CD14-positive monocyte (primary cell): ENCODE data around the gene ADCY2. TPM values are rescaled to one million over a fixed set of nuclear protein-coding genes. Genes with fewer than 3 reads are reported as not detected.

ENCODE experiments used
- DNase-seq, 3 donors: peaks; one replicate each; pipeline ENCODE4 v3.0.0-alpha.2; 2011 to 2022
- H2AFZ ChIP-seq: 2 replicates; pipeline ENCODE4 v1.6.0; 2012; ENCODE audit warnings: mild to moderate bottlenecking, low read depth, low read length, inconsistent platforms; ENCODE audit not compliant: insufficient read depth, poor library complexity, severe bottlenecking
- H3K27ac ChIP-seq, 2 donors: 1 replicate in 1 of 2; 2 replicates in 1 of 2; pipeline ENCODE4 v1.5.1; 2012 to 2013; ENCODE audit warnings: low read length in 2 of 2, control low read depth in 1 of 2, inconsistent platforms in 1 of 2, low read depth in 1 of 2, mild to moderate bottlenecking in 1 of 2
- H3K27me3 ChIP-seq, 2 donors: one replicate each; pipeline versions ENCODE4 v1.6.0 to v1.6.1; 2011 to 2013; ENCODE audit warnings: low read length in 2 of 2; ENCODE audit not compliant: control insufficient read depth in 2 of 2, insufficient read depth in 2 of 2
- H3K36me3 ChIP-seq, 2 donors: replicated peaks in 1 of 2; 1 replicate in 1 of 2; 2 replicates in 1 of 2; pipeline versions ENCODE4 v1.5.1 to v1.6.1; 2012 to 2013; ENCODE audit warnings: low read length in 2 of 2, control low read depth in 1 of 2, inconsistent platforms in 1 of 2, mild to moderate bottlenecking in 1 of 2; ENCODE audit not compliant: insufficient read depth in 2 of 2, control insufficient read depth in 1 of 2
- H3K4me1 ChIP-seq, 2 donors: 1 replicate in 1 of 2; 2 replicates in 1 of 2; pipeline versions ENCODE4 v1.5.1 to v1.6.1; 2012 to 2013; ENCODE audit warnings: low read length in 2 of 2, control low read depth in 1 of 2, inconsistent platforms in 1 of 2, mild to moderate bottlenecking in 1 of 2, moderate library complexity in 1 of 2; ENCODE audit not compliant: insufficient read depth in 2 of 2, control insufficient read depth in 1 of 2
- H3K4me2 ChIP-seq: replicated peaks from 2 replicates; pipeline ENCODE3; 2012; ENCODE audit warnings: low read length, moderate library complexity, mild to moderate bottlenecking; ENCODE audit not compliant: poor library complexity, severe bottlenecking; ENCODE audit errors: extremely low read depth
- H3K4me3 ChIP-seq, 3 experiments: fragments of 200-600 bp in 1 of 3; sonication (generic) in 1 of 3; replicated peaks in 1 of 3; 1 replicate in 2 of 3; 2 replicates in 1 of 3; pipeline ENCODE4 v1.5.1; 2011 to 2013; ENCODE audit warnings: low read length in 3 of 3, mild to moderate bottlenecking in 3 of 3, control low read depth in 2 of 3, low read depth in 2 of 3, inconsistent platforms in 1 of 3, moderate library complexity in 1 of 3
- H3K79me2 ChIP-seq: 2 replicates; pipeline ENCODE4 v1.6.0; 2012; ENCODE audit warnings: mild to moderate bottlenecking, control low read depth, inconsistent platforms, low read length, moderate library complexity; ENCODE audit not compliant: insufficient read depth
- H3K9ac ChIP-seq: 2 replicates; pipeline ENCODE4 v1.6.0; 2017; ENCODE audit warnings: low read length, mild to moderate bottlenecking; ENCODE audit not compliant: insufficient read depth, poor library complexity, severe bottlenecking
- H3K9me3 ChIP-seq, 2 donors: replicated peaks in 1 of 2; 1 replicate in 1 of 2; 2 replicates in 1 of 2; pipeline versions ENCODE4 v1.5.1 to v1.6.1; 2012 to 2013; ENCODE audit warnings: low read length in 2 of 2, control low read depth in 1 of 2; ENCODE audit not compliant: control insufficient read depth in 1 of 2, insufficient read depth in 1 of 2
- H4K20me1 ChIP-seq: 2 replicates; pipeline ENCODE4 v1.6.0; 2012; ENCODE audit warnings: mild to moderate bottlenecking, low read length, control low read depth, moderate library complexity; ENCODE audit not compliant: insufficient read depth
- H3K27ac Mint-ChIP-seq, 7 donors: one replicate each; pipeline ENCODE4 v1.8.0; 2020; ENCODE audit warnings: mild to moderate bottlenecking in 7 of 7, mixed read lengths in 7 of 7, moderate library complexity in 6 of 7, inconsistent platforms in 2 of 7
- H3K27me3 Mint-ChIP-seq, 3 donors: one replicate each; pipeline ENCODE4 v1.8.0; 2021 to 2022; ENCODE audit warnings: low read depth in 3 of 3, mild to moderate bottlenecking in 3 of 3, mixed read lengths in 3 of 3, moderate library complexity in 3 of 3, inconsistent platforms in 1 of 3
- H3K36me3 Mint-ChIP-seq, 2 donors: one replicate each; pipeline ENCODE4 v1.8.0; 2020; ENCODE audit warnings: mixed read lengths in 2 of 2, inconsistent platforms in 1 of 2, mild to moderate bottlenecking in 1 of 2
- H3K4me1 Mint-ChIP-seq: one replicate; pipeline ENCODE4 v1.8.0; 2020; ENCODE audit warnings: mild to moderate bottlenecking, mixed read lengths
- H3K4me3 Mint-ChIP-seq, 2 donors: one replicate each; pipeline ENCODE4 v1.8.0; 2020; ENCODE audit warnings: mild to moderate bottlenecking in 2 of 2, mixed read lengths in 2 of 2, moderate library complexity in 1 of 2
- H3K9me3 Mint-ChIP-seq, 7 donors: one replicate each; pipeline ENCODE4 v1.8.0; 2020 to 2022; ENCODE audit warnings: mixed read lengths in 7 of 7, mild to moderate bottlenecking in 6 of 7, moderate library complexity in 6 of 7, inconsistent platforms in 2 of 7
- WGBS: methylation state at CpG from one replicate; pipeline ENCODE4 v1.1.5; 2013; ENCODE audit warnings: missing lambda C conversion rate; ENCODE audit not compliant: insufficient coverage; 5-methylcytosine and 5-hydroxymethylcytosine counted together
- intact Hi-C, 2 donors: fragments of 100-400 bp; cut with micrococcal nuclease; formaldehyde crosslinking; loops; one replicate each; pipeline versions ENCODE4 v1.15.0 to v1.15.1; 2023
- polyA plus RNA-seq, 3 donors: library from polyadenylated mRNA; depleted of rRNA in 1 of 3; unstranded in 2 of 3; stranded (reverse) in 1 of 3; fragments of 300-500 nt in 2 of 3; fragments of >200 nt in 1 of 3; fragmentation: Illumina TruSeq in 2 of 3; gene quantifications; 1 replicate in 2 of 3; 2 replicates in 1 of 3; pipeline ENCODE4 v1.2.3, GENCODE V29; 2012 to 2021
- TF ChIP-seq, protein P1 (sequence below): fragments of 200-600 bp; IDR thresholded peaks from one replicate; pipeline ENCODE4 v1.8.0; 2022; ENCODE audit warnings: antibody characterized with exemption, mild to moderate bottlenecking

Gene ADCY2
- polyA plus RNA-seq, 3 donors = not detected

DNA sequence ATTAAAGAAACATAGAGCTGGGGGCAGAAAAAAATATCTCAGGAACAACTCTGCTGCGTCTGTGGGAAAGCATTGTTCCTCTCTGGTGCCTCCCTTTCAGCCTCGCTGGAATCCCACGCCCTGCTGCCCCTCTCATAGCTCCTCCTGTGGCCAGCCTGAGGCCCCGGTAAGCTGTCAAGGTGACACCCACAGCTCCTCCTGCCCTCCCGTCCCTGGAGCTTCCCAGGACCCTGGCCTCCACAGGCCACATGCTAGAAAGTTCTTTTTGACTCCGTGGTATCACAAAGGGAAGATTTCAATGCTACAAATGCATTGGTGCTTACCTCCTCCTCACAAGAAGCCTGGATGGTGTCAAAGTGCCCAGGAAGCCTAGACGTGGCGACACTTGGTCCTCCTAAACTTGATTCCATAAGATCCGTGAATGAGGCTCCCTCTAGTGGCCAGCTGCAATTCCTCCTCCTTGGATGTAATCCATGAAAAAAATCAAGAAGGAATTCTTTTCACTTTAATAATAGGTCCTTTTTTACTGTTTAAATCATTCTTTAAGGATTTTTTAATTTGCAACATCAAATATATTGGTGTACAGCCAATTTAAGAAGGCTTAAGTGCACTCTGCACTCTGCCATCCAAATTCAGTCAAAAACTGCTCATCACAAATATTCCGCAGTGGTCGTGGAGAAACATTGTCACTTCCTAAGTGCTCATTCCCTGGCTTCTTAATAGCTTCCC, 350.1 kb downstream of the ADCY2 start:
- TF ChIP-seq, protein P1, sequence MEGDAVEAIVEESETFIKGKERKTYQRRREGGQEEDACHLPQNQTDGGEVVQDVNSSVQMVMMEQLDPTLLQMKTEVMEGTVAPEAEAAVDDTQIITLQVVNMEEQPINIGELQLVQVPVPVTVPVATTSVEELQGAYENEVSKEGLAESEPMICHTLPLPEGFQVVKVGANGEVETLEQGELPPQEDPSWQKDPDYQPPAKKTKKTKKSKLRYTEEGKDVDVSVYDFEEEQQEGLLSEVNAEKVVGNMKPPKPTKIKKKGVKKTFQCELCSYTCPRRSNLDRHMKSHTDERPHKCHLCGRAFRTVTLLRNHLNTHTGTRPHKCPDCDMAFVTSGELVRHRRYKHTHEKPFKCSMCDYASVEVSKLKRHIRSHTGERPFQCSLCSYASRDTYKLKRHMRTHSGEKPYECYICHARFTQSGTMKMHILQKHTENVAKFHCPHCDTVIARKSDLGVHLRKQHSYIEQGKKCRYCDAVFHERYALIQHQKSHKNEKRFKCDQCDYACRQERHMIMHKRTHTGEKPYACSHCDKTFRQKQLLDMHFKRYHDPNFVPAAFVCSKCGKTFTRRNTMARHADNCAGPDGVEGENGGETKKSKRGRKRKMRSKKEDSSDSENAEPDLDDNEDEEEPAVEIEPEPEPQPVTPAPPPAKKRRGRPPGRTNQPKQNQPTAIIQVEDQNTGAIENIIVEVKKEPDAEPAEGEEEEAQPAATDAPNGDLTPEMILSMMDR = peak; percentile 95
- Mint-ChIP-seq H3K27me3 (peaks cover 1 to 5% (median 3%) of the 10 kb centered on the region in 3 donors), H3K4me1 (no peaks in the 10 kb centered on the region), H3K9me3 (no peaks in the 10 kb centered on the region), H3K36me3 (no peaks in the 10 kb centered on the region), H3K27ac (no peak overlapping the region), H3K4me3 (no peak overlapping the region)
- peak; percentile 43 to 59 (median 53) for DNase-seq
- H2AFZ ChIP-seq = peak overlapping the region; percentile 17
- H3K27me3 ChIP-seq = no peaks in the 10 kb centered on the region
- H4K20me1 ChIP-seq = no peaks in the 10 kb centered on the region
- no peak overlapping the region for H3K27ac ChIP-seq
- no peaks in the 10 kb centered on the region for H3K36me3 ChIP-seq
- no peaks in the 10 kb centered on the region for H3K4me1 ChIP-seq
- H3K4me2 ChIP-seq = no peak overlapping the region
- no peak overlapping the region for H3K9ac ChIP-seq
- H3K9me3 ChIP-seq = no peaks in the 10 kb centered on the region
- intact Hi-C loops = loop anchor here in 1 of 2 donors (10.0 kb wide), 1 partner anchor 981 kb away; no protein-coding TSS in a partner anchor
- WGBS = 28% methylated on average over 5 of the region's 11 CpGs
- no peak overlapping the region for H3K4me3 ChIP-seq
- H3K79me2 ChIP-seq = no peaks in the 10 kb centered on the region

DNA sequence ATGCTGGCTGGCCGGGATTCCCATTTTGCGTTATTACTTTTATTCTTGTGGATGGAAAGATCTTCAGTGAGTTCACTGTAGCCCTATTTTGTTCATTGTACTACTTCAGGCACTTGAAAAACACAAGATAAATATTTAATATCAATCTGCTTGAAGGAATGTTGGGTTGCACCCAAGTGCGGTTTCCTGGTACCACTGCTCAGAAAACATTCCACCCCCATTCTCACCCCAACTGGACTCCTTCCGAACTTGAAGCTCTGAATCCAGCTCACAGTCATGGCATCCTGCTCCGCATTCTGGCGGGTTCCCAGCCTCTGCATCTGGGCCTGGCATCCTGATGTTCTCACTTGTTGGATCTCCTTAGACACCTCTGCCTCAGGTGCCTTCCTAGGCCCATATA, 351.8 kb downstream of the ADCY2 start:
- Histone ChIP-seq H3K27me3 (peaks cover 0 to 3% of the 10 kb centered on the region in 2 donors), H3K27ac (no peak overlapping the region), H4K20me1 (no peaks in the 10 kb centered on the region), H2AFZ (no peak overlapping the region), H3K9me3 (no peaks in the 10 kb centered on the region), H3K36me3 (no peaks in the 10 kb centered on the region), H3K4me1 (no peaks in the 10 kb centered on the region), H3K9ac (no peak overlapping the region), H3K4me2 (no peak overlapping the region), H3K79me2 (no peaks in the 10 kb centered on the region), H3K4me3 (no peak overlapping the region)
- Mint-ChIP-seq H3K27ac (no peak overlapping the region), H3K36me3 (no peaks in the 10 kb centered on the region), H3K4me3 (no peak overlapping the region), H3K27me3 (peaks cover 3 to 5% (median 4%) of the 10 kb centered on the region in 3 donors), H3K9me3 (no peaks in the 10 kb centered on the region), H3K4me1 (no peaks in the 10 kb centered on the region)
- WGBS = 91% methylated on average over 4 of the region's 6 CpGs
- no peak for DNase-seq
- TF ChIP-seq, protein P1 = no peak
- intact Hi-C loops = loop anchor here in 1 of 2 donors (10.0 kb wide), 1 partner anchor 983 kb away; no protein-coding TSS in a partner anchor
